Neural crest cell (in vitro differentiated cells): ENCODE data around the gene WWOX. TPM values are rescaled to one million over a fixed set of nuclear protein-coding genes. Genes with fewer than 3 reads are reported as not detected.

Source experiments
- DNase-seq: peaks from one replicate; pipeline ENCODE4 v3.0.0; 2021; ENCODE audit warnings: low read depth, mixed read lengths, low spot score
- H3K27ac Mint-ChIP-seq: one replicate; pipeline ENCODE4 v1.8.0; 2021; ENCODE audit warnings: mild to moderate bottlenecking, mixed read lengths; ENCODE audit not compliant: unreplicated experiment
- H3K27me3 Mint-ChIP-seq: 2 replicates; pipeline ENCODE4 v1.8.0; 2021; ENCODE audit warnings: low read depth, mild to moderate bottlenecking, mixed read lengths
- H3K36me3 Mint-ChIP-seq: 2 replicates; pipeline ENCODE4 v1.8.0; 2021; ENCODE audit warnings: low read depth, mild to moderate bottlenecking, mixed read lengths
- H3K4me1 Mint-ChIP-seq: 2 replicates; pipeline ENCODE4 v1.8.0; 2021; ENCODE audit warnings: mixed read lengths
- H3K4me3 Mint-ChIP-seq: one replicate; pipeline ENCODE4 v1.8.0; 2021; ENCODE audit warnings: mild to moderate bottlenecking, mixed read lengths
- H3K9me3 Mint-ChIP-seq: 2 replicates; pipeline ENCODE4 v1.8.0; 2021; ENCODE audit warnings: mixed read lengths
- total RNA-seq: library from RNA; stranded (reverse); gene quantifications from 2 replicates; pipeline ENCODE4 v1.2.1, GENCODE V29; 2021
- TF ChIP-seq, protein P1 (sequence below): fragments of 200-600 bp; sonication (generic); conservative IDR thresholded peaks from 2 replicates; pipeline ENCODE4 v1.5.0; 2021; ENCODE audit warnings: antibody characterized with exemption, mild to moderate bottlenecking

The WWOX gene
- total RNA-seq, 1 donor from 2014 or later: 30.5 TPM

DNA sequence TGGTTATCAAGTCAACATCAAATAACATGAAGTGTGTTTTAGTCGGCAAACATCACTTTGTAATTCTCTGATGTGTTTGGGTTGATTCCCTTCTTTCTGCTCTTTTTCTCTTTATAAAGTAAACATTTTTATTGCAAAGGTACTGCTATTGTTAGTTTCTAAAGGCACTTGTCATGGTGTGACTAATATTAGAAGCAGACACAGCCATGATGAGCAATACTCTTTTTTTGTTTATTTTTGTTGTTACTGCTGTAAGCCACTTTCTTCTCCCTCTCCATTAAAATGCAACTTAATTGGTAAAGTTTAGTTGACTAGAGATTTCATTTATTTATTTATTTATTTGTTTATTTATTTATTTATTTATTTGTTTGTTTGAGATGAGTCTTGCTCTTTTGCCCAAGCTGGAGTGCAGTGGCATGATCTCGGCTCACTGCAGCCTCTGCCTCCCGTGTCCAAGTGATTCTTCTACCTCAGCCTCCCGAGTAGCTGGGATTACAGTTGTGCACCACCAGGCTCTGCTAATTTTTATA, 424.7 kb downstream of the WWOX start:
- H3K36me3 Mint-ChIP-seq: no peaks in the 10 kb centered on the region
- TF ChIP-seq, protein P1, sequence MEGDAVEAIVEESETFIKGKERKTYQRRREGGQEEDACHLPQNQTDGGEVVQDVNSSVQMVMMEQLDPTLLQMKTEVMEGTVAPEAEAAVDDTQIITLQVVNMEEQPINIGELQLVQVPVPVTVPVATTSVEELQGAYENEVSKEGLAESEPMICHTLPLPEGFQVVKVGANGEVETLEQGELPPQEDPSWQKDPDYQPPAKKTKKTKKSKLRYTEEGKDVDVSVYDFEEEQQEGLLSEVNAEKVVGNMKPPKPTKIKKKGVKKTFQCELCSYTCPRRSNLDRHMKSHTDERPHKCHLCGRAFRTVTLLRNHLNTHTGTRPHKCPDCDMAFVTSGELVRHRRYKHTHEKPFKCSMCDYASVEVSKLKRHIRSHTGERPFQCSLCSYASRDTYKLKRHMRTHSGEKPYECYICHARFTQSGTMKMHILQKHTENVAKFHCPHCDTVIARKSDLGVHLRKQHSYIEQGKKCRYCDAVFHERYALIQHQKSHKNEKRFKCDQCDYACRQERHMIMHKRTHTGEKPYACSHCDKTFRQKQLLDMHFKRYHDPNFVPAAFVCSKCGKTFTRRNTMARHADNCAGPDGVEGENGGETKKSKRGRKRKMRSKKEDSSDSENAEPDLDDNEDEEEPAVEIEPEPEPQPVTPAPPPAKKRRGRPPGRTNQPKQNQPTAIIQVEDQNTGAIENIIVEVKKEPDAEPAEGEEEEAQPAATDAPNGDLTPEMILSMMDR: no peak
- no peak overlapping the region for H3K4me3 Mint-ChIP-seq
- no peaks in the 10 kb centered on the region for H3K27me3 Mint-ChIP-seq
- no peak overlapping the region for H3K27ac Mint-ChIP-seq
- H3K9me3 Mint-ChIP-seq: peaks cover 2% of the 10 kb centered on the region
- no peak for DNase-seq
- peaks cover 15% of the 10 kb centered on the region for H3K4me1 Mint-ChIP-seq

DNA sequence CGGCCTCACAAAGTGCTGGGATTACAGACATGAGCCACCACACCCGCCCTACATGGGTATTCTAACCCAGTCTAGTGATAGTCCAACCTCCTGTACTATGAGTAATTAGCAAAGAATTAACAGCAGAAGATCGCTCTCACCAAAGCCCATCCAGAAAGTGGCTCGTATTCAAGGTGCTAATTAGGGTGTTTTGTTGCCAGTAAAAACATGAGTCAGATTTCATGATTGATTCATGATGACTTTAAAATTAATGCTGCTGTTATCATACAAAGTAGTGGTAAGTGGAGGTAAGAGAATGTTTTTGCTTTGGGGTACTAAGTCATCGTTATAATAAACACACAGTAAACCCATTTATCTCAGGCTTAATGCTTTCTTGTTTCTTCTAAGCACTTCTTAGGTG, 428.8 kb downstream of the WWOX start:
- DNase-seq: no peak
- TF ChIP-seq, protein P1: no peak
- Mint-ChIP-seq H3K9me3 (no peaks in the 10 kb centered on the region), H3K4me3 (no peak overlapping the region), H3K27ac (no peak overlapping the region), H3K36me3 (no peaks in the 10 kb centered on the region), H3K4me1 (peaks cover 9% of the 10 kb centered on the region), H3K27me3 (no peaks in the 10 kb centered on the region)

DNA sequence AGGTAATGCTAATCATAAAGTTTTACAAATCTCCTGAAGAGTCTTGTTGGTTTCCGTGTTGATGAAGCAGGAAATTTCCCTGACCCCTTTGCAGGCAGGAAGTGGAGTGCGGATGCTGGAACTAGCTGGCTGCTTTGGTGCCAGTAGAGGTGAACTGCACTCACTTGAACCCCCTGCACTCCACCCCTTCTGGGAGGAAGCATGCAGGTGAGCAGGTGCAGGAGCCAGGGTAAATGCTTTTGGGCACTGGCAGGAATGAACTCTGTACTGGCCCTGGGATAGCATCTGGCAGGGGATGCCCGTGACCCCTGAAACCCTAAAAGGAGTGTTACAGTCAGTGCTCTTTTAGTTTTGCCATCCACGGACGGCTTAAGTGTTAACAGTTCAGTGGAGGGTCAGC, 430.4 kb downstream of the WWOX start:
- H3K4me1 Mint-ChIP-seq: no peaks in the 10 kb centered on the region
- no peaks in the 10 kb centered on the region for H3K9me3 Mint-ChIP-seq
- H3K36me3 Mint-ChIP-seq: no peaks in the 10 kb centered on the region
- TF ChIP-seq, protein P1: no peak
- DNase-seq: no peak
- H3K27me3 Mint-ChIP-seq: no peaks in the 10 kb centered on the region
- H3K4me3 Mint-ChIP-seq: no peak overlapping the region
- H3K27ac Mint-ChIP-seq: no peak overlapping the region

DNA sequence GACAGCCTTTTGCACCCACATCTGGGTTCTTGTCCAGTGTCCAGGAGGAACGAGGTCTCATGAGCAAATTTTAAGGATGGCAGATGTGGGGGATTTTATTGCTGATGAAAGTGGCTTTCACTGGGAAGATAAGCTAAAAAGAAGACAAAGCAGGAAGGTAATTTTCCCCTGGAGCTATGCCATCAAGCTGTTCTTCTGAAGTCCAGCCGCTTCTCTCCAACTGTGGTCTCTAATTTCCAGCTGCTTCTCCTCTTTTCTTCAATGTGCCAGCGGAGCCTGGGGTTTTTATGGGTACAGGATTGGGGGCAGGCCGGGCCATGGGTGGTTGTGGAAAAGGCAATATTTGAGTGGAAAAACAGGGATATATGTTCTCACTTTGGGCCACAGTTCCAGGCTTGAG, 430.8 kb downstream of the WWOX start:
- Mint-ChIP-seq H3K27me3 (no peaks in the 10 kb centered on the region), H3K27ac (no peak overlapping the region), H3K36me3 (no peaks in the 10 kb centered on the region), H3K4me1 (no peaks in the 10 kb centered on the region), H3K9me3 (no peaks in the 10 kb centered on the region), H3K4me3 (no peak overlapping the region)
- no peak for DNase-seq
- TF ChIP-seq, protein P1: no peak

DNA sequence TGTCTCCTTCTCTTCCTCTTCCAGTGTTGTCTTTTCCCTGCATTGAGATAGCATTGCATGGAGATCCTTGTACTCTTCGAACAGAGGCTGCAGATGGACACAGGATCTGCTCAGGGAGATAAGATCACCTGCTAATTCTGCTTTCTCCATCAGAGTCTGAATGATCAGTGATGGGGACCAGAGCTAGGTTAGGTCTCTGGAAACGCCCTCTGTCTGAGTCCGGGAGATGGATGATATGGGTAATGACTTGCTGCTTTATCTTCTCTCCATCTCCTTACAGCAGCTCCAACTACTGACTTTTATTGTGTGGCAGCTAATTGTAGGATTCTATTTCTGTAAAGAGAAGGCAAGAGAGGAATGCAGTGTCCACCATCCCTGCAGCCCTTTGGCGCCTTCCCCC, 435.6 kb downstream of the WWOX start:
- no peak overlapping the region for H3K27ac Mint-ChIP-seq
- no peaks in the 10 kb centered on the region for H3K36me3 Mint-ChIP-seq
- H3K4me3 Mint-ChIP-seq: no peak overlapping the region
- no peaks in the 10 kb centered on the region for H3K27me3 Mint-ChIP-seq
- H3K4me1 Mint-ChIP-seq: no peaks in the 10 kb centered on the region
- H3K9me3 Mint-ChIP-seq: no peaks in the 10 kb centered on the region
- TF ChIP-seq, protein P1: no peak
- no peak for DNase-seq

DNA sequence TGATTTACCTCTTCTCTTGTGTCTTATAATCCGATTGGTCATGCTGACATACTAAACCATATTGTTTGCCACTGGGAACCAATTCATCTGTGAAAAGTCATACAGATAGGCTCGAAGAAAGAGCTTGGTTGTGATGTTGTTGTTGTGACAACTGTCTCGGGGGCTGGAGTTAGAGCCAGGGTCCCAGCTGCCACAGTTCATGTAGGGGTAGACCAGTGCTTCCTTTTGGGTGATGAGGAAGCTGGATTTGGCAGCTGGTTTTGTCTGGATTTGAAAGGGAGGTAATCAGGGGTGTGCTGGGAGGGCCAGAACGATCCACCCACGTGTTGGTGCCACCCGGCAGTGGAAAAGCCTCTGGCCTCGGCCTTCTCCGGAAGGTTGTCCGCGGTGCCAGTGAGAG, 438.1 kb downstream of the WWOX start:
- no peaks in the 10 kb centered on the region for H3K27me3 Mint-ChIP-seq
- H3K4me3 Mint-ChIP-seq: no peak overlapping the region
- H3K27ac Mint-ChIP-seq: no peak overlapping the region
- no peaks in the 10 kb centered on the region for H3K36me3 Mint-ChIP-seq
- H3K9me3 Mint-ChIP-seq: no peaks in the 10 kb centered on the region
- TF ChIP-seq, protein P1: no peak
- H3K4me1 Mint-ChIP-seq: no peaks in the 10 kb centered on the region
- no peak for DNase-seq
